C4-2B (cell line): ENCODE measurements around the gene NFU1.

Source experiments
- ZFX ChIP-seq: fragments of 450-650 bp; IDR thresholded peaks from 2 replicates; pipeline ENCODE4 v1.6.1; 2017
- TF ChIP-seq, protein P1 (sequence below): fragments of 450-650 bp; conservative IDR thresholded peaks from 2 replicates; pipeline ENCODE4 v1.5.1; 2017; ENCODE audit warnings: mild to moderate bottlenecking

DNA sequence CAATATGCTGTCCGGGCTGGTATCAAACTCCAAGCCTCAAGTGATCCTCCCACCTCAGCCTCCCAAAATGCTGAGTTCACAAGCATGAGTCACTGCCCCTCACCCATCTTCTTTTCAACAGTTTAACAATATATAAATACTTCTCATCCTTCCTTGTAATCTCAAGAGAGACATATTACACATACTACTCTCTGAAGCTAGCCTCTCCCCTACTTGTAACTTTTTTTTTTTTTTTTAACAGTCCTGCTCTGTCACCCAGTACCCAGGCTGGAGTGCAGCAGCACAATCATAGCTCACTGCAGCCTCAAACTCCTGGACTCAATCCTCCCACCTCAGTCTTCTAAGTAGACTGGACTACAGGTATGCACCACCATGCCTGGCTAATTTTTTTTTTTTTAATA, 55.9 kb downstream of the NFU1 start:
- TF ChIP-seq, protein P1, sequence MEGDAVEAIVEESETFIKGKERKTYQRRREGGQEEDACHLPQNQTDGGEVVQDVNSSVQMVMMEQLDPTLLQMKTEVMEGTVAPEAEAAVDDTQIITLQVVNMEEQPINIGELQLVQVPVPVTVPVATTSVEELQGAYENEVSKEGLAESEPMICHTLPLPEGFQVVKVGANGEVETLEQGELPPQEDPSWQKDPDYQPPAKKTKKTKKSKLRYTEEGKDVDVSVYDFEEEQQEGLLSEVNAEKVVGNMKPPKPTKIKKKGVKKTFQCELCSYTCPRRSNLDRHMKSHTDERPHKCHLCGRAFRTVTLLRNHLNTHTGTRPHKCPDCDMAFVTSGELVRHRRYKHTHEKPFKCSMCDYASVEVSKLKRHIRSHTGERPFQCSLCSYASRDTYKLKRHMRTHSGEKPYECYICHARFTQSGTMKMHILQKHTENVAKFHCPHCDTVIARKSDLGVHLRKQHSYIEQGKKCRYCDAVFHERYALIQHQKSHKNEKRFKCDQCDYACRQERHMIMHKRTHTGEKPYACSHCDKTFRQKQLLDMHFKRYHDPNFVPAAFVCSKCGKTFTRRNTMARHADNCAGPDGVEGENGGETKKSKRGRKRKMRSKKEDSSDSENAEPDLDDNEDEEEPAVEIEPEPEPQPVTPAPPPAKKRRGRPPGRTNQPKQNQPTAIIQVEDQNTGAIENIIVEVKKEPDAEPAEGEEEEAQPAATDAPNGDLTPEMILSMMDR: no peak
- no peak for TF ChIP-seq ZFX
